OCI-M1 (cell line): ENCODE measurements around the gene PVRIG.
A peak's percentile ranks its signal among the peaks of the same experiment; 100 is the strongest.
"Not testable (repeated sequence)": the region's sequence is repeated elsewhere in the genome, so short reads cannot be mapped to it uniquely, and the experiment has no call there.

ENCODE experiments used
- DNase-seq: peaks from one replicate; lab custom pipeline; 2025; lab: John Stamatoyannopoulos, UW

PVRIG gene

DNA sequence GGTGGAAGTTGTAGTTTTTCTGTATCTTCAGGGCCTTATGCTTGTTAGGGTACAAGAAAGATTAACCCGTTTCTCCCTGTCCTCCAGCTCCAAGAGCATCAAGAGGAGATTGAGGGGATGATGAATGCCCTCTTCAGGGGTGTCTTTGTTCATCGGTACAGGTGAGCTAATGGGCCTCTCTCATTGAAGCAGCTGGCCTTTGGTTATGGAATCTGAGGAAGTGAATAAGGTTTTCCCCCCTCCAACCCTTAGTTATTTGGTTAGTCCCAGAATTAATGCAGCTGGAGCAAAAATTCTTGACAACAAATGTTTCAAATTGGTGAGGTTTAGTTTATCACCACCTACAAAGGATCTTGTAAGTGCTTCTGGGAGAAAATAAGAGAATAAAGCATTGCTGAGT is 24.5 kb upstream of the PVRIG start:
- DNase-seq: no peak

DNA sequence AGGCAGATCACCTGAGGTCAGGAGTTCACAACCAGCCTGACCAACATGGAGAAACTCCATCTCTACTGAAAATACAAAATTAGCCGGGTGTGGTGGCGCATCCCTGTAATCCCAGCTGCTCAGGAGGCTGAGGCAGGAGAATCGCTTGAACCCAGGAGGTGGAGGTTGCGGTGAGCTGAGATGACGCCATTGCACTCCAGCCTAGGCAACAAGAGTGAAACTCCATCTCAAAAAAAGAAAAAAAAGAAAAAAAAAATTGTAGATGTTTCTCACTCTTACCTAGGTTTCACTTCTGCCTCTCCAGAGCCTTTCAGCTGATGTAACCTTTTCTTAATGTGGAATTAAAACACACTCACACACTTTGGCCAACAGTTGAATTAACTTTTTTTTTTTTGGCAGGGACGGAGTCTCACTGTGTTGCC is 23.8 kb upstream of the PVRIG start:
- DNase-seq: not testable (repeated sequence)

DNA sequence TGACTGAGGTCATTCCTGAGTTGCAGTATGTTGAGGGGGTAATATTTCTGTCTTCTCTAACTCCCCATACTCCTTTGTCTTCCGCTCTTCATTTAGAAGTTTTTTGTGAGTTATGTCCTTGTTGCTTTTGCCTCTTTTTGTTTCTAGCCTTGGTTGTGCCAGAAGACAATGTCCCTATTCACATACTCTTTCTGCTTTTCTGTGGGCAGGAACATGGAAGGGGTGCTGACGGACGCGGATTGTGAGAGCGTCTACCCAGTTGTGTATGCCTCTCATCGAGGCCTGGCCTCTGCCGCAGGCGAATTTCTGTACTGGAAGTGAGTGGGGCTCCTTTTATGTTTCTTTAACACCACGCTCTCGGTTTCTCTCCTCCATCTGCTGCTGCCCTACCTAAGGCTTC is 21.5 kb upstream of the PVRIG start:
- DNase-seq: no peak

DNA sequence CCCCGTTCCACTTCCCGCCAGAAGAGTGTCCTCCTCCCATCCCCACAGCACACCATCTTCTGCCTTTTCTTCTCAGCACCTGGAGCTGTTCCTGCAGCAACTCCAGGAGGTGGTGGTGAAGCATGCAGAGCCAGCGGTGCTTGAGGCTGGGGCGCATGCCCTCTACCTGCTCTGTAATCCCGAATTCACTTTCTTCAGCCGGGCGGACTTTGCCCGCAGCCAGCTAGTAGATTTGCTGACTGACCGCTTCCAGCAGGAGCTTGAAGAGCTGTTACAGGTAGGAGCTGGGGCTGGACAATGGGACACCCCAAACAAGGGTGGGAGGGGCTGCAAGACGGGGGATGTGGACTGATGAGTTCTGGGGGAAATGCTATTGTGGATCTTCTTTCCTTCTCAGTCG is 19.1 kb upstream of the PVRIG start:
- DNase-seq: no peak

DNA sequence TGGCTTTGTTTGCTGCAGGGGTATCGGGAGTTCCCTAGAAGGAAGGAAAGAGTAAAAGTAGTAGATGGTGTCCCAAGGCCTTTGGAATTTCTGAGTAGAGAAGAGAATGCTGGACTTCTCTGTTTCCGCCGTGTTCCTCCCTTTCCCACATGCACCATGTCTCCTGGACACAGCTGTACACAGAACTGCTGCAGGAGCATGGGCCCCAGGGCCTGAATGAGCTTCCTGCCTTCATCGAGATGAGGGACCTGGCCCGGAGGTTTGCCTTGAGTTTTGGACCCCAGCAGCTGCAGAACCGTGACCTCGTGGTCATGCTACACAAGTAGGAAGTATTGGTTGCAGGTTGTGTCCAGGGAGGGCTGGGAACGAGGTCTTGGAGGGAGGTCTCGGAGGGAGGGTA is 15.3 kb upstream of the PVRIG start:
- no peak for DNase-seq

DNA sequence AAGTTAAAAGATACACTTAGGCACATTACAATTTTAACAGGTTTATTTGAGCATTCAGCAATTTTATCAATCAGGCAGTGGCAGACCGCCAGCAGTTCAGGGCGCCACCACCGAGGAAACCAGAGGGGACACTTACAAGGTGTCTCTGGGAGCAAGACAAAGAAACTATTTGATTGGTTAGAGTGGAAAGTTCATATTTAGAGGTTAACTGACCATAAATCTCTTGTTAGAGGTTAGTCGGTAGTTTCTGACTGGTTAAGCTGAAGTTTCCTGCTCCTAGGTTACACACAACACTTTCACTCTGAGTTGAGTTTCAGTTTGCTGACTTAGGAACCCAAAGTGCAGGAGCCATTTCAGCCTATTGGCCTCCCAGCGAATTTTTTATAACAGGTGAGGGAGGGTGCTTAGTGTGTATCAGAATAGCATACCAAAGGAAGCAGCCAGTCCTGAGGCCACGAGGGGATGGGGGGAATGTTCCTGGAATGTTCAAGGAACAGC is 10.8 kb upstream of the PVRIG start:
- DNase-seq: peak; percentile 86

DNA sequence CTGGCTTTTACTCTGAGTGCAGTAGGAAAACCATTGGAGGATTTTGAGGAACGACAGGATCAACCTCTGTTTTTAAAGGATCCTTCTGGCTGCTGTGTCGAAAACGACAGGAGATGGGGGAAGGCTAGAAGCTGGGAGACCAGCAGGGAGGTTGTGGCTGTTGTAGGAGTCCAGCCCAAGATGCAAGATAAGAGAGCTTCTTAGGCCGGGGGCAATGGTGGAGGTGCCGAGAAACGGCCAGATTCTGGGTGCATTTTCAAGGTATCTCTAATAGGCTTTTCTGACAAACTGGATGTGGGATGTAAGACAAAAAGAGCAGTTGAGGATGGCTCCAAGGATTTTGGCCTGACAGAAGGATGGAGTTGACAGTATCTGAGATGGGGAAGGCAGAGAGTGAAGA is 10.3 kb upstream of the PVRIG start:
- peak; percentile 70 for DNase-seq

DNA sequence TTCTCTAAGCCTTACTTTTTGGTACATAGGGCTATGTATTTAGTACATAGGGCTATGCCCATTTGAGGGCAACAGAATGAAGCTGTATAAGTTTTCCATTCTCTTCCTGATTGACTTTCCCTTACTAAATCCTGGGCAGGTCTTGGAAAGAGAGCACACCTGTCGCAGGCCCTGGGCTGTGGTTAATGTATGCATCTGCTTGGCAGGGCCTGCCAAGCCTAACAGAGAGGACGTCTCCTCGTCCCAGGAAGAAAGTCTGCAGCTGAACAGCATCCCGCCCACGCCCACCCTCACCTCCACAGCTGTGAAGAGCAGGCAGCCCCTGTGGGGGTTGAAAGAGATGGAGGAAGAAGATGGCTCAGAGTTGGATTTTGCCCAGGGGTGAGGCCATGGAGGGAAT is 8.9 kb upstream of the PVRIG start:
- no peak for DNase-seq

DNA sequence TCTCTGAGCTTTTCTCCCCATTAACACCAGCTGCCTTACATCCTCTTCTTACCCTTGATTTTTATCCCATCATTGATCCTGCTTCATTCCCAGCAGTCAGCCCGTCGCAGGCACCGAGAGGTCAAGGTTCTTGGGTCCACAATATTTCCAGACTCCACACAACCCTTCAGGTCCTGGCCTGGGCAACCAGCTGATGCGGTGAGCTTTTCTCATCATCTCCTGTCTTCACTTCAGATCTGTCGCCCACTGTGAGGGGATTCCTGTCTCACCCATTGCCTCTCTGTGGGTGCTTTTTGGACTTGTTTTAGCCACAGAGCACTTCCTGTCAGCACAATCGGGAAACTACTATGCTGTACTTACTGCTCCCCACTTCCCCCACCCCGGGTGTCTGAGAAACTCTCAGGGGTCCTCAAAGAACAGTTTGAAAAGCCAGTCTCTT is 8.4 kb upstream of the PVRIG start:
- DNase-seq: no peak

DNA sequence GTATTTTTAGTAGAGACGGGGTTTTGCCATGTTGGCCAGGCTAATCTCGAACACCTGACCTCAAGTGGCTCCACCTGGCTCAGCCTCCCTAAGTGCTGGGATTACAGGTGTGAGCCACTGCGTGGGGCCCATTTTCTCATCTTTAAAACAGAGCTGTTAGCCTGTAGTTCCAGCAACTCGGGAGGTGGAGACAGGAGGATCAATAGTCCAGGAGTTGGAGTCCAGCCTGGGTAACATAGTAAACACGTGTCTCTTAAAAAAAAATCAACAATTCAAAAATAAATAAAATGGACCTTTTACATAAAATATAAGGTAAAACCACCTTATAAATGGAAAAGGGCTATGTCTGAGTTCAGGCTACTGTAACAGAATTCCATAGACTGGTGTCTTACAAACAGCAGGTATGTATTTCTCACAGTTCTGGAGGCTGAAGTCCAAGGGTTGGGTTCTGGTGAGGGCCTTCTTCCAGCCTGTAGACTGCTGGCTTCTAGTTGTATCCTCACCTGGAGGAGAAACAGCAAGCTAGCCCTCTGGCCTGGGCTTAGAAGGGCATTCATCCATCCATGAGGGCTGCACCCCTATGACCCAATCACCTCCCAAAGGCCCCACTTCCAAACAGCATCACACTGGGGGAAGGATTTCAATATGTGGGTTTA is 7.0 kb upstream of the PVRIG start:
- no peak for DNase-seq

DNA sequence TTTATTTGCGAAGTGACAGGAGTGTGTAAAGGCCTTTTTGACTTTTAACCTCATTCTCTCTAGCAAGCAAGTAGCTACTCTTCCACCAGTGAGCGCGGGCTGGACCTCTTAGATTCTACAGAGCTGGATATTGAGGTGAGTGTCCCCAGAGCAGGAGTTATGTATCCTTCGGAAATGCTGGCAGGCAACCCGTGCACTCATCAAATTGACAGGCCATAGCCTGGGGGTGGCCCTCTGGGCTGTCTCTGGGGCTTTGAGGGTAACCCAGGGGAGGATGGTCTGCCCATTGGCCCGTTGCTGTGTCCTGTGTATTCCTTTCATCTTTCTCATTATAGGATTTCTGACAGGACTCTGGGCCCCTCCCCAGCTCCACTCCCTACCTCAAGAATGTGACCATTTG is 6.1 kb upstream of the PVRIG start:
- DNase-seq: no peak

DNA sequence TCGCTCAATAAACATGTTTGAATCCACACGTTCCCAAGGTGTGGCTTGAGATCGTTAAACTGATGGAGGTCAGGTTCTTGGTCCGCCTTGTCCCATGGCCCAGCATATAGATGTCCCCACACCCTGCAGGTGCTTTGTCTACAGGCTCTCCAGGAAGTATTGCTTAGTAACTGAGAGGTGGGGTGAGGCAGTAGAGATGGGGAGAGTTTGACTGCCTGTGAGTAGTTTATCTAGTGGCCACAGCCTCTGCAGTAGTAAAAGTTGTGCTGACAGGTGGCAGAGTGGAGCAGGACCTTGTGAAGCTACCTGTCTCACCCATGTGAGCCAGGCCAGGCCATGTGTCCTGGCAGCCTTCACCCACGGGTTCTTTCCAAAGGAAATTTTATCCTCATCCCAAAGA is 5.4 kb upstream of the PVRIG start:
- not testable (repeated sequence) for DNase-seq

DNA sequence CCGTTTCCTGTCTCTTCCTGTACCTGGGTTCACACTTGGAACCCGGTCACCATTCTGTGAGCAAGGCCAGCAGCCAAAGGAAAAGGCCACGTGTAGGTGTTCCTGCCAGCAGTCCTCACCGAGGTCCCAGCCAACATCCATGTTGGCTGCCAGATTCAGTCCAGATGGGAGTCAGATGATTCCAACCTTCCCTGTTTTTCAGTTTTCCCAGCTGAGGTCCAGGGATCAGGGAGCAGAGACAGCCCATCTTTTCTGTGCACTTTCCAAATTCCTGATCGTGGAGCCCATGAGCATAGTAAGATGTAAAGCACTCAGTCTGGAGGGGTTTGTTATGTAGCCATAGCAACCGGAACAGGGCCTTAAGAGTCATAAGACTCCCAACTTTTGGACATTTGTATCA is 3.9 kb upstream of the PVRIG start:
- DNase-seq: no peak

DNA sequence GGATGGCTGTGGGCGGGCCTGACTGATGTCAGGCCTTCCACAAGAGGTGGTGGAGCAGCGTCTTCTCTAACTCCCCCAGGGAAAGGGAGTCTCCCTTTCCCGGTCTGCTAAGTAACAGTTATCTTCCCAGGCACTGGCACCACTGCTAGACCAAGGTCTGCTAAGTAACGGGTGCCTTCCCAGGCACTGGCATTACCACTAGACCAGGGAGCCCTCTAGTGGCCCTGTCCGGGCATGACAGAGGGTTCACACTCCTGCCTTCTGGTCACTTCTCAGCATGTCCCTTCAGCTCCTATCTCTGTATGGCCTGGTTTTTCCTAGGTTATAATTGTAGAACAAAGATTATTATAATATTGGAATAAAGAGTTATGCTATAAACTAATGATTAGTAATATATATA is 1.8 kb upstream of the PVRIG start:
- peak; percentile 94 for DNase-seq

DNA sequence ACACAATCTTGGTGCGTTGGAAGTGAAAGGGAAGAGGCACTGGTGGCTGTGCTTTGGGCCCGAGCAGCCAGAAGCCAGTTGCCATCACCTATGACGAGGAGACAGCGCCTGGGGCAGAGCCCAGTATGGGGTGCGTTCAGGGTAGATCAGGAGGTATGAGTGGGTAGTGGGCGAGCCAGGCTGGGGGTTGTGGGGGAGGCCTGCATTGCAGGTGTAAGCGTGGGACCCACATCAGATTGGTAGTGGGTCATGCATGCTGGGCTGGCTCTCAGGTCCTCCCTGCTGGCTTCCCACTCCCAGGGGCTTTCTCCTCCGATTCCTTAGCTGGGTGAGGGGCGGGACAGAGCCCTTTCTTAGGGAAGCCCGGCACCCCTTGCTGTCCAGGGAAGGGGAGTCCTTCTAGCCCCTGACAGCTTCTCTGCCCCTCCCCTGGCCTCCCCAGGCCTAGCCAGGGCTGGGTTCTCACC is 445 bp upstream of the PVRIG start:
- DNase-seq: no peak

DNA sequence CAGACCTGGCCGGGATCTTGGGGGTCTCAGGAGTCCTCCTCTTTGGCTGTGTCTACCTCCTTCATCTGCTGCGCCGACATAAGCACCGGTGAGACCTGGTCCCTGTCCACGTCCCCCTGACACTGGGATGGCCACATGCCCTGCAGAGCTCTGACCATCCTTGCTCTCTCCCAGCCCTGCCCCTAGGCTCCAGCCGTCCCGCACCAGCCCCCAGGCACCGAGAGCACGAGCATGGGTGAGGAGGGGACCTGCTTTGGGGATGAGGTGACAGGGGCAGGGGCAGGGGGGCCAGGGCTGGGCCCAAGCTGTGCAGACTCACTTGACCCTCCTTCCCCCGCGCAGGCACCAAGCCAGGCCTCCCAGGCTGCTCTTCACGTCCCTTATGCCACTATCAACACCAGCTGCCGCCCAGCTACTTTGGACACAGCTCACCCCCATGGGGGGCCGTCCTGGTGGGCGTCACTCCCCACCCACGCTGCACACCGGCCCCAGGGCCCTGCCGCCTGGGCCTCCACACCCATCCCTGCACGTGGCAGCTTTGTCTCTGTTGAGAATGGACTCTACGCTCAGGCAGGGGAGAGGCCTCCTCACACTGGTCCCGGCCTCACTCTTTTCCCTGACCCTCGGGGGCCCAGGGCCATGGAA is 959 bp downstream of the PVRIG start:
- DNase-seq: no peak

DNA sequence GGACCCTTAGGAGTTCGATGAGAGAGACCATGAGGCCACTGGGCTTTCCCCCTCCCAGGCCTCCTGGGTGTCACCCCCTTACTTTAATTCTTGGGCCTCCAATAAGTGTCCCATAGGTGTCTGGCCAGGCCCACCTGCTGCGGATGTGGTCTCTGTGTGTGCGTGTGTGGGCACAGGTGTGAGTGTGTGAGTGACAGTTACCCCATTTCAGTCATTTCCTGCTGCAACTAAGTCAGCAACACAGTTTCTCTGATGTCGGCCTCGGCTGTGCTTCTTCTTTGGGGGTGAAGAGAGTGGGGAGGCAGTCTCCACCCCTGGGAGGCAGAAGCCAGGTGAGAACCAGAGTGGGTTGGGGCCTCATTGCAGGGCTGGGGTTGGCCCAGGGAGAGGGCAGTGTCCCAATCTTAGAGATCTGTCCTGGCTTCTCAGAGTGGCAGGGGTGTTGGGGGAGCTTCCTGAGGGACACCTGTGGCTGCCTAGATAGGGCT is 1.5 kb downstream of the PVRIG start:
- DNase-seq: no peak

DNA sequence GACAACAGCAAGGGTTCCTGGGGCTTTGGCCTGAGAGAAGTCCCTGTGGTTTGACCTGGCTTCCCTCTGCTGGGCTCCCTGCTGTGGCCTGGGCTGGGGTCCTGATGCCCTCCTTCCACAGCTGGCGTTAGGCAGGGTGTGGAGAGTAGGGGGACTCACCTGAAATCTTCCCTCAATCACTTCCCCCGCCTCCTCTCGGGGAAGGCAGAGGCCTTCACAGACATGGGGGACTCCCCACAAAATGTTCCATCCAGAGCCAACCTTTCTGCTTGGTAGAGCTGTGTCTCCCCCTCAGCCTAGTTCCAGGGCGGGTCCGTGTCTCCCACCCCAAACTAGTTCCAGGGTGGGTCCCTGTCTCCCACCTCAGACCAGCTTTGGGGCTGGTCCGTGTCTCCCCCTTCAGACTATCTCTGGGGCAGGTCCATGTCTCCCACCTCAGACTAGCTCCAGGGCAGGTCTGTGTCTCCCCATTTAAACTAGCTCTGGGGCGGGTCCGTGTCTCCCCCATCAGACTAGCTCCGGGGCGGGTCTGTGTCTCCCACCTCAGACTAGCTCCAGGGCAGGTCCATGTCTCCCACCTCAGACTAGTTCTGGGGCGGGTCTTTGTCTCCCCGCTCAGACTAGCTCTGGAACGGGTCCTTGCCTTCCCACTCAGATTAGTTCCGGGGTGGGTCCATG is 2.2 kb downstream of the PVRIG start:
- DNase-seq: no peak

DNA sequence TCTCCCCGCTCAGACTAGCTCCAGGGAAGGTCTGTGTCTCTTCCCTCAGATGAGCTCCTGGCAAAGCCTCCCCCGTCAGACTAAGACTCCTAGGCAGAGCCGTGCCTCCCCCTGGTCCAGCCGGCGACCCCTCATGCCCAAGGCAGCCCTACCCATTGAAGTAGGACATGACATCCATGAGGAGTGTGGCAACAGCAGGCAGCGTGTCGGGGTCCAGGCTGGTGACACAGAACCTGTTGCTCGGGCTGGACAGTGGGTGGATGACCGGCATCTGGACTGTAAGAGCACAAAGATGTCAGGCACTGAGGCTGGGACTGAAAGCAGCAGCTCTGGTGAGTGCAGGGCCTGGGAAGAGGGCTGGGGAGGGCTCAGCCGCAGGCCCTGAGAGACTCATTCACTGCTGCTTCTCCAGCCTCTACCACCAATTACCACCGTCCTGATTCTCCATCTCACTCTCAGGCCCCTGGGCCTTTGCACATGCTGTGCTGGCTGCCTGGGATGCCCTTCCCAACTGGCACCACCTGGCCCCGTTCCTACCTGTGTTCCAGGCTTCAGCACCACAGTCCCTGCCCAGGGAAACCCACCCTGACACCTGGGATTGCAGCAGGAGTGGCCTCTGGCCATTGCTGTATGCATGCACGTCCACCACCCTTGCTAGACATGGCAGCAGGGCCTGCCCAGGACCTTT is 2.8 kb downstream of the PVRIG start:
- DNase-seq: no peak

DNA sequence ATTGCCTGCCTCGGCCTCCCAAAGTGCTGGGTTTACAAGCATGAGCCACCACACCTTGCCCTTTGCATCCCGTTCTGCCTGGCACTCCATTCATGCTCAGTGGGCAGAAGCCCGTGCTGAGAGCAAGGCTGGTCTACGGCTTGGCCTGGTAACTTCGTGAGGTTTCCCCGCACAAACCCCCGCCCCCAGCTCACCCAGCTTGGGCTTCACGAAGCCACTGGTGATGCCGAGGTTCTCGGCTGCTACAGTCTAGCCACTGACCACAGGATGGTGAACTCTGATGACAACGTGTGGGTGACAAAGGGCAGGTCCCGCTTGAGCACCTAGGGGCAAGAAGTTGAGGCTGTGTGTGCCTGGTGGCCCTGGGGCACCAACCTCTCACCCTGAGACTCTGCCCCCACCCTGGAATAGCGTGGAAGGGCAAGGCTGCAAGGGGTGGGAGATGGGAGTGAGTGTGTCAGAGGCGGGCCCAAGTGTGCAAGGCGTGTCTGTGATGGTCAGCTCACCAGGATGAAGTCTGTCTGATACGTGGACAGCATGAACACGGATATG is 3.7 kb downstream of the PVRIG start:
- not testable (repeated sequence) for DNase-seq

DNA sequence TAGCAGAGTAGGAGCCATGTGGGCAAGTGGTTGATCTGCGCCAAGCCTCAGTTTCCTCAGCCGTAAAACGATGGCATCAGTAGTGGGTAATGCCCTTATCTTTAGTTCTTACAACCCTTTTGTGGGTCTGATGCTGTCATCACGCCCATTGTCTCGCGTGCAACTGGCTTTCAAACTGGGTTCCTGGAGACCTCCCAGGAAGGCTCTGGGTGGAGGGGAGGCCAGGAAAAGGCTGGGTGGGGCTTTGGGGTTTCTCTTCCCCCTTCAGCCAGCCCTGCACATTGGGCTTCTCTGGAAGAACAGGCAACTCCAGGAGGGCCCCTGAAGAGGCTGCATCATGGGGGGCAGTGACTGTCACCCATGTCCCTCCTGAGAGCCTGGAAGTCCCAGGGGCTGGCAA is 5.1 kb downstream of the PVRIG start:
- DNase-seq: not testable (repeated sequence)
